AG10803 (cell line): ENCODE measurements around the gene B3GAT1.

ENCODE experiments used
- DNase-seq: peaks from one replicate; pipeline ENCODE4 v3.0.0; 2010; ENCODE audit warnings: low read depth
- H3K4me3 ChIP-seq: 2 replicates; pipeline ENCODE4 v1.5.1; 2011; ENCODE audit warnings: mild to moderate bottlenecking, low read length, control low read depth
- CTCF ChIP-seq: conservative IDR thresholded peaks from 2 replicates; pipeline ENCODE4 v1.5.1; 2011; ENCODE audit warnings: mild to moderate bottlenecking, low read length, control low read depth, inconsistent platforms

Gene B3GAT1

GRCh38 chr11:134454146-134454690 lies 42.2 kb upstream of the B3GAT1 start:
- no peak overlapping the region for H3K4me3 ChIP-seq
- DNase-seq, result no peak
- no peak for TF ChIP-seq CTCF

GRCh38 chr11:134453441-134453840 lies 41.4 kb upstream of the B3GAT1 start:
- H3K4me3 ChIP-seq, result no peak overlapping the region
- TF ChIP-seq CTCF, result no peak
- no peak for DNase-seq

- no peak for TF ChIP-seq CTCF
- DNase-seq, result no peak
- H3K4me3 ChIP-seq, result no peak overlapping the region
Measured at GRCh38 chr11:134452838-134453155, 40.8 kb upstream of the B3GAT1 start.

- no peak for TF ChIP-seq CTCF
- no peak for DNase-seq
Measured at GRCh38 chr11:134452026-134452837, 40.2 kb upstream of the B3GAT1 start.

GRCh38 chr11:134450186-134450585 lies 38.1 kb upstream of the B3GAT1 start:
- DNase-seq, result no peak
- H3K4me3 ChIP-seq, result no peak overlapping the region
- TF ChIP-seq CTCF, result no peak

More at GRCh38 chr11:134452026-134452837, 40.2 kb upstream of the B3GAT1 start:
- no peak overlapping the region for H3K4me3 ChIP-seq

GRCh38 chr11:134449713-134450112 lies 37.7 kb upstream of the B3GAT1 start:
- no peak for TF ChIP-seq CTCF
- no peak for DNase-seq
- H3K4me3 ChIP-seq, result no peak overlapping the region

GRCh38 chr11:134449051-134449450 lies 37.0 kb upstream of the B3GAT1 start:
- TF ChIP-seq CTCF, result no peak
- DNase-seq, result no peak
- H3K4me3 ChIP-seq, result no peak overlapping the region
